ENCODE results near the gene BARX2.
A peak's percentile ranks its signal among the peaks of the same experiment; 100 is the strongest.
"Not testable (repeated sequence)": the region's sequence is repeated elsewhere in the genome, so short reads cannot be mapped to it uniquely, and the experiment has no call there.

BARX2 gene, protein sequence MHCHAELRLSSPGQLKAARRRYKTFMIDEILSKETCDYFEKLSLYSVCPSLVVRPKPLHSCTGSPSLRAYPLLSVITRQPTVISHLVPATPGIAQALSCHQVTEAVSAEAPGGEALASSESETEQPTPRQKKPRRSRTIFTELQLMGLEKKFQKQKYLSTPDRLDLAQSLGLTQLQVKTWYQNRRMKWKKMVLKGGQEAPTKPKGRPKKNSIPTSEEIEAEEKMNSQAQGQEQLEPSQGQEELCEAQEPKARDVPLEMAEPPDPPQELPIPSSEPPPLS

DNA sequence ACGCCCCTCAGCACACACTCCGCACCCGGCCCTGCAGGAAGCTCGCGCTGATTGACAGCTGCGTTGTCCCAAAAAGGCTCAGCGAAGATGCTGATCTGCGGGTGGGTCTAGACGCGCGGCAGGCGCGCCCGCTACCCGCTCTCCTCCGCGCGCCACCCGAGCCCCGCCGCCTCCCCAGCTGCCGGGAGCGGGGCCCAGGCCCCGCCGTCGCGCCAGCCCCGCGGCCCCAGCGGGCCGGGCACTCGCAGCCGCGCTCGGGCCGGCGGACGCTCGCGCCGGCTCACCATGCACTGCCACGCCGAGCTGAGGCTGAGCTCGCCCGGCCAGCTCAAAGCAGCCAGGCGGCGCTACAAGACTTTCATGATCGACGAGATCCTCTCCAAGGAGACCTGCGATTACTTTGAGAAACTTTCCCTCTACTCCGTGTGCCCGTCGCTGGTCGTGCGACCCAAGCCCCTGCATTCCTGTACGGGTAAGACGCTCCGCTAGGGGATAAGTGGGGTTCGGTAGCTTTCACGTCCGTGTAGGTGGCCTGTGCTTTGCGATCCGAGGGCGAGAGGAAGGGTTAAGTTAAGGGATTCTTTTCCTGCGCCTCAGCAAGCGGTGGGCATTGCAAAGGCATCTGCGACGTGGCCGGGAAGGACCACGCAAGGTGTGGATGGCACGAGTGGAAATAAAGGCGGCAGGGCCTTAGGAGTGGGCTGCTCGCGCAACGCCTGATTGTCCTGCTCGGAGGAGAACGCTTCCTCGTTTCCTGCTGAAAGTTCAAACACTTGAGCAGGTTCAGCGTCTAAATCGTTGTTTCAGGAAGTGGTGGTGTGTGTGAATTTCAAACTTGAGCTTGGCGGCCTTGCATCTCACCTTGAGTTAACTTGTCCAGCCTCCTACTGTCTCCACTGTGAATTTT lies at the start of gene BARX2:
Gene BARX2 (plus strand): TSS at position 98 of the 907 bp plus-strand sequence. CDS start 188 bp downstream, at position 286.
- DNase-seq (ENCODE audit: low spot score), result no peak

- no peak for DNase-seq (ENCODE audit: low spot score)
Measured at GRCh38 chr11:129326921-129327320, 48.7 kb upstream of the BARX2 start.

- DNase-seq (ENCODE audit: low spot score), result not testable (repeated sequence)
Measured at GRCh38 chr11:129327708-129328107, 47.9 kb upstream of the BARX2 start.

DNA sequence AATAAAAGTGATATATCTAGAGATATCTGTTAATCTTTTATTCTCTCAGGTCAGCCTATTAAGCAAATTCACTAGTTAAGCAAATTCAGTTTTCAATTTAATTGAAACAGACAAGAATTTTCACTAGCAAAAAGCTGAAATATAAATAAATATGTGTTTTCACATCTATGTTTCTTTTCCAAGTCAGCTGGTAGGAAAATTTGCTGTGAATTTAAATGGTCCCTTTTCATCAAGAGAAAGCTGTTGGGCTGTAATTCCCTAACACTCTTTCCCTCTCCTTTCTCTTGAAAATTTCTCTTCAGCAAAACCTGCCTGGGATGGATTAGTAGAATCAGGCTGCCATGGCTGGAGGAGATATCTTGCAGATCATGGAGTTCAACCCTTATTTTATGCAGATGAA lies 46.9 kb upstream of the BARX2 start:
- DNase-seq (ENCODE audit: low spot score), result no peak

GRCh38 chr11:129331217-129331616 lies 44.4 kb upstream of the BARX2 start:
- DNase-seq (ENCODE audit: low spot score), result no peak

DNA sequence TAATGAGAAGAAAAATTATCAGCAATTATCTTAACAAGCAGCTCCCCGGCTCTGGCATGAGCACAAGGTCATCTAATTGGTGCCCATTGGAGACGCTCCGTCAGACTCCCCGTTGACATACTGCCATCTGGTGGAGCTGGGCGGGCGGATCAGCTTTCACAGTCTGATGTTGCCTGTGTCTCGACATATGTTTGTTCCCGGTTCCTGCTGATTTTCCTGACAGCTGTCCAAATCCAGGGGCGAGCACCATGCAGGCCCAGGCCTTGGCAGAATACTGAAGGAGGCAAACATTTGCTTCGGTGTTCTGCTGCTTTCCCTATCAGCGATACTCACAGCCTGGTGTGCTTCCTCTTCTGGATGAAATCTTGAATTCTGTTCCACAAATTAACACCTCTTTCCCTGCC lies 43.8 kb upstream of the BARX2 start:
- DNase-seq (ENCODE audit: low spot score), result peak; percentile 77

GRCh38 chr11:129333873-129334272 lies 41.8 kb upstream of the BARX2 start:
- no peak for DNase-seq (ENCODE audit: low spot score)

GRCh38 chr11:129344301-129344940 lies 31.2 kb upstream of the BARX2 start:
- DNase-seq (ENCODE audit: low spot score), result not testable (repeated sequence)

- DNase-seq (ENCODE audit: low spot score), result no peak
Measured at GRCh38 chr11:129346916-129347315, 28.7 kb upstream of the BARX2 start.

- no peak for DNase-seq (ENCODE audit: low spot score)
Measured at GRCh38 chr11:129348813-129349212, 26.8 kb upstream of the BARX2 start.

- DNase-seq (ENCODE audit: low spot score), result no peak
Measured at GRCh38 chr11:129352676-129353075, 23.0 kb upstream of the BARX2 start.

- no peak for DNase-seq (ENCODE audit: low spot score)
Measured at GRCh38 chr11:129354691-129355090, 21.0 kb upstream of the BARX2 start.

- DNase-seq (ENCODE audit: low spot score), result no peak
Measured at GRCh38 chr11:129359748-129360147, 15.9 kb upstream of the BARX2 start.

DNA sequence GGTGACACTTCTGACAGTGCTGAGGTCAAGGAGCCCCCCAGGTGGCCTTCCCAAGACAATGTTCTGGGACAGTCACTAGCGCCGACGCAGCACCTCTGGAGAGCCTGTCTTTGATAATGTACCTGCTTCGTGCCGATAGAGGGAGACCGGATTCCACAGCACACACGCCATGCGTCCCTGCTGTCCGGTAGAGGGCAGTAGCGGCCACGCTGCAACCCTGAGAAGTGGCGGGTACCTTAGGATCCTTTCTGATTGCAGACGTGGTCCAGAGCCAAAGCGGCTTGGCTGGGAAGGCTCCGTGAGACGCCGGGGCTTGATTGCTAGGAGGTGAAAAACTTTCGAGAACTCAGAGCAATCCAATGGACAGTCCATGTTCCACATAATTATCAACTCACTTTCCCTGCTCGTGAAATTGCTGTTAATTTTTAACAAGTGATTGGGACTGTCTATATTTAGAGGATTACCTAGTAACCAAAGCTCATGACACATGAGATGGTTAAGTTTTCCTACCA lies 11.4 kb upstream of the BARX2 start:
- DNase-seq (ENCODE audit: low spot score), result peak; percentile 48

DNA sequence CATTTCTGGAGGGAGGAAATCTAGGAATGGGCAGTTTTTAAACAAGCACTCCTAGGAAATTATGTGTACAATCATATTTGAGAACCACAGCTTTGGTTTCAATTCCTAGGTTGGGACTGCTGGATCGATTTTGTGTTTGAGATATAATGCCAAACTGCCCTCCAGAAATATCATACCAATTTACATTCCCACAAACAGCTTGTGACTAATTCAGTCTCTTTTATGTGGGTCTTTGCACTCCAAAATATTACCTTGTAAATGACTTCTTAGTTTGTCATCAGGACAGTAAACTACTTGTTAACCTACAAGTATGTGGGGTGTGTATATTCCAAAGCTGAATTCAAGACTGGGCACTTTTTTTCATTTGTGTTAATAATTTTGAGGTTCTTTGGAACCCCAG lies 9.8 kb upstream of the BARX2 start:
- no peak for DNase-seq (ENCODE audit: low spot score)

- no peak for DNase-seq (ENCODE audit: low spot score)
Measured at GRCh38 chr11:129366737-129367597, 8.7 kb upstream of the BARX2 start.

- DNase-seq (ENCODE audit: low spot score), result no peak
Measured at GRCh38 chr11:129368889-129369672, 6.6 kb upstream of the BARX2 start.

DNA sequence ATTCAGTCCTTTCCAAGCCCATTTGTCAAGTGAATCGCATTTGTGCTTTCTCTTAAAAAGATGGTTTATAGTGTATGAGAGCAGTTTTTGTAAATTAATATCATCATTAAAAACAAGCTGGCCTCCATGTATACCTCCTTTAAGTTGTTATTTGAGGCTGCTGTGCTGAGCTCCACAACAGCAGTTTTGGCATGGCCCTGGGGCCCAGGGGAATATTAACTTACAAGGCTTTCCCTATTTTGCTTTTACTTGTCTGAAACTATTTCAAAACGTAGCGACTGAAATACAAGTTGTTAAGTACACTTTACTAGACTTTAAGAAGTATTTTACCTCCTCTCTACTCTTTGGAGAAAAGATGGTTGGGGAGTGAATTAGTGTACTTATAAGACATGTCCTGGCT lies 4.9 kb upstream of the BARX2 start:
- no peak for DNase-seq (ENCODE audit: low spot score)

DNA sequence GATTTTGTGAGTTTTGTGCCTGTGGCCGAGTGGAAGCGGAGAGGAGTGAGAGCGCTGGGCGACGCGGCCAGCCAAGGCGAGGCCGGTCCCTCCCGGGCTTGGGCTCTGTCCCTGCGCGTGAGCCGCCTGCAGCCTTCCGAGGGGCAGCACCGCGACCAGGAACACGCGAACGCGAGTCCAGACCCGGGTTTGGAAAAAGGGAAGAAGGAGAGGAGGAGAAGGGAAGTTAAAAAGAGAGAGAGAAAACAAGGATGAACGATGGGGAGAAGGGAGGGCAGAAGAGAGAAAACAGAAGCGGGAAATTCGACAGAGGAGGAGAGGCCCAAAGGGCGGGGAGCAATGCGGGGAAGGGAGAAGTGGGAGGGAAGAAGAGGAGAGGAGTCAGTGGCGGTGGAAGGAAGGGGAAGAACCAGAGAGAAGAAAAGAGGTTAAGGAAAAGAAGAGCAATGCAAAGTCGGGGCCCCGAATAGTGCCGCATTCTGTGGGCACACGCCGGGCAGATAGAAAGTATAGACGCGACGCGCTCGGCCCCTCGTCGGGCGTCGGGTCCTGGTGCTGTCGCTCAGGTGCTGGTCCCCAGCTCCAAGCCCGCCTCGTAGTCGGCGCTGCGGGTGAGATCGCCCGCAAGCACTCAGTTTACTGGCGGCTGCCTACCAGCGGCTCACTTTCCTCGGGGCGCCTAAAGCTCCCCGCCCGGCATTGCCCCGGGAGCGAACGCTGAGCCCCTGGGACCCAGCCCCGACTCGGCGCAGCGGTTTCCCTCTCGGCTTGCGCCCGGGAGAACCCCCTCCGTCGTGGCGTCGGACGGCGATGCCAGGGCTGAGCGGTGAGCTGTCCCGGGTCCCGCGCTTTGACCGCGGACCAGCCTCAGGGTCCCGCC lies 2.8 kb upstream of the BARX2 start:
- DNase-seq (ENCODE audit: low spot score), result no peak

- no peak for DNase-seq (ENCODE audit: low spot score)
Measured at GRCh38 chr11:129373489-129373953, 2.1 kb upstream of the BARX2 start.

Data from COLO829 (cell line).